Chondrocyte (in vitro differentiated cells): ENCODE results near the gene PRRG1. TPM values are rescaled to one million over a fixed set of nuclear protein-coding genes. Genes with fewer than 3 reads are reported as not detected.

Experiments
- DNase-seq: peaks from one replicate; pipeline ENCODE4 v3.0.0; 2021; ENCODE audit warnings: mixed read lengths, low spot score
- H3K27ac Mint-ChIP-seq: one replicate; pipeline ENCODE4 v1.8.0; 2021; ENCODE audit warnings: mild to moderate bottlenecking, moderate library complexity, mixed read lengths; ENCODE audit not compliant: unreplicated experiment
- H3K27me3 Mint-ChIP-seq: 2 replicates; pipeline ENCODE4 v1.8.0; 2021; ENCODE audit warnings: low read depth, mixed read lengths
- H3K36me3 Mint-ChIP-seq: 2 replicates; pipeline ENCODE4 v1.8.0; 2021; ENCODE audit warnings: low read depth, mixed read lengths
- H3K4me1 Mint-ChIP-seq: 2 replicates; pipeline ENCODE4 v1.8.0; 2021; ENCODE audit warnings: low read depth, mild to moderate bottlenecking, mixed read lengths
- H3K4me3 Mint-ChIP-seq: one replicate; pipeline ENCODE4 v1.8.0; 2021; ENCODE audit warnings: mild to moderate bottlenecking, moderate library complexity, mixed read lengths; ENCODE audit not compliant: unreplicated experiment
- H3K9me3 Mint-ChIP-seq: 2 replicates; pipeline ENCODE4 v1.8.0; 2021; ENCODE audit warnings: low read depth, mixed read lengths
- CTCF ChIP-seq: fragments of 200-600 bp; sonication (generic); IDR thresholded peaks from 2 replicates; pipeline ENCODE4 v1.5.0; 2021; ENCODE audit warnings: antibody characterized with exemption, mild to moderate bottlenecking, moderate library complexity
- total RNA-seq: library from RNA; stranded (reverse); gene quantifications from 3 replicates; pipeline ENCODE4 v1.2.1, GENCODE V29; 2021

PRRG1 gene
- total RNA-seq, 1 donor from 2014 or later, result 10.8 TPM

GRCh38 chrX:37383313-37383712 lies 34.1 kb downstream of the PRRG1 start:
- H3K4me1 Mint-ChIP-seq, result peaks cover 10% of the 10 kb centered on the region
- peaks cover 6% of the 10 kb centered on the region for H3K9me3 Mint-ChIP-seq
- DNase-seq, result no peak
- H3K27me3 Mint-ChIP-seq, result no peaks in the 10 kb centered on the region
- H3K4me3 Mint-ChIP-seq, result no peak overlapping the region
- no peak overlapping the region for H3K27ac Mint-ChIP-seq
- H3K36me3 Mint-ChIP-seq, result no peaks in the 10 kb centered on the region
- no peak for TF ChIP-seq CTCF

- DNase-seq, result no peak
- Mint-ChIP-seq H3K27me3 (no peaks in the 10 kb centered on the region), H3K4me3 (no peak overlapping the region), H3K9me3 (peaks cover 15% of the 10 kb centered on the region), H3K4me1 (no peaks in the 10 kb centered on the region), H3K36me3 (peaks cover 4% of the 10 kb centered on the region), H3K27ac (no peak overlapping the region)
- TF ChIP-seq CTCF, result no peak
These were observed 39.2 kb downstream of the PRRG1 start for GRCh38 chrX:37388413-37388812.

GRCh38 chrX:37405956-37406355 lies 56.8 kb downstream of the PRRG1 start:
- DNase-seq, result no peak

GRCh38 chrX:37407736-37408135 lies 58.6 kb downstream of the PRRG1 start:
- H3K4me1 Mint-ChIP-seq, result peaks cover 8% of the 10 kb centered on the region
- H3K27ac Mint-ChIP-seq, result no peak overlapping the region
- H3K9me3 Mint-ChIP-seq, result no peaks in the 10 kb centered on the region
- no peaks in the 10 kb centered on the region for H3K27me3 Mint-ChIP-seq
- no peaks in the 10 kb centered on the region for H3K36me3 Mint-ChIP-seq
- no peak for TF ChIP-seq CTCF
- H3K4me3 Mint-ChIP-seq, result no peak overlapping the region
- DNase-seq, result no peak

More at GRCh38 chrX:37405956-37406355, 56.8 kb downstream of the PRRG1 start:
- Mint-ChIP-seq H3K4me1 (peaks cover 8% of the 10 kb centered on the region), H3K27me3 (no peaks in the 10 kb centered on the region), H3K4me3 (no peak overlapping the region), H3K9me3 (peaks cover 2% of the 10 kb centered on the region), H3K27ac (no peak overlapping the region), H3K36me3 (peaks cover 1% of the 10 kb centered on the region)
- no peak for TF ChIP-seq CTCF

- H3K36me3 Mint-ChIP-seq, result peaks cover 1% of the 10 kb centered on the region
- H3K4me3 Mint-ChIP-seq, result no peak overlapping the region
- TF ChIP-seq CTCF, result no peak
- H3K27me3 Mint-ChIP-seq, result no peaks in the 10 kb centered on the region
- no peak overlapping the region for H3K27ac Mint-ChIP-seq
- peaks cover 8% of the 10 kb centered on the region for H3K4me1 Mint-ChIP-seq
- H3K9me3 Mint-ChIP-seq, result peaks cover 3% of the 10 kb centered on the region
- DNase-seq, result no peak
These were observed 60.1 kb downstream of the PRRG1 start for GRCh38 chrX:37409278-37409677.
